Stomach (tissue), 4 donors: Measurements from ENCODE around the gene MAST3.

ENCODE experiments used
- CTCF ChIP-seq, 7 experiments: fragments of 450-650 bp in 4 of 7; fragments of 200-600 bp in 3 of 7; sonication (generic) in 3 of 7; IDR thresholded peaks; one replicate each; pipeline ENCODE4 v1.5.1; 2016 to 2019; ENCODE audit warnings: antibody characterized with exemption in 7 of 7, control low read depth in 2 of 7, mild to moderate bottlenecking in 1 of 7
- POLR2A ChIP-seq, 4 donors: fragments of 450-650 bp; IDR thresholded peaks; one replicate each; pipeline ENCODE4 v1.6.1; 2016; ENCODE audit warnings: antibody characterized with exemption in 4 of 4, control low read depth in 2 of 4, mild to moderate bottlenecking in 1 of 4, moderate library complexity in 1 of 4
- POLR2AphosphoS5 ChIP-seq, 3 donors: sonication (generic); formaldehyde crosslinking; IDR thresholded peaks; one replicate each; pipeline ENCODE4 v1.6.1; 2016; ENCODE audit warnings: antibody characterized with exemption in 3 of 3

DNA sequence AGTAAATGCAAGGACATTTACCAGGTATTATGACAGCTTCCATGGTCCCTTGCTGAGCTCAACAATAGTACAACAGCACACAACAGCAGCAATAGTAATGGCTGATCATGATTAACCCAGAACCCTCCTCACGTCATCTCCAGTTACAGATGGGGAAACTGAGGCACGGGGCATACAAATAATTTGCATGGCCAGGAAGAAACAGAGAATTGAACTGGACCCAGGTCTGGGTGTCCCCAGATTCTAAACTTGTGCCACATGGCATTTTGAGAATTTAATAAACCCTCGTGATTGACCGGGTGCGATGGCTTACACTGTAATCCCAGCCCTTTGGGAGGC, 7.2 kb downstream of the MAST3 start:
- TF ChIP-seq CTCF (IDR thresholded peaks at IDR 0.05) (no peak), POLR2A (IDR thresholded peaks at IDR 0.05) (no peak), POLR2AphosphoS5 (IDR thresholded peaks at IDR 0.05) (no peak)
